BLaER1 treated with 17β-estradiol and CSF1 and Interleukin-3, amounts not matched to agents 10 nM and 100 nM (cell line): Measurements from ENCODE around the gene ZNF627.
"Not testable (repeated sequence)": the region's sequence is repeated elsewhere in the genome, so short reads cannot be mapped to it uniquely, and the experiment has no call there.

ENCODE experiments used
- H3K27ac ChIP-seq, 11 experiments: shearing (Covaris generic); formaldehyde crosslinking; 2 replicates each; pipeline ENCODE4 v1.8.1; 2022
- H3K27me3 ChIP-seq, 11 experiments: shearing (Covaris generic); formaldehyde crosslinking; 2 replicates each; pipeline ENCODE4 v1.8.1; 2022
- H3K36me3 ChIP-seq, 11 experiments: shearing (Covaris generic); formaldehyde crosslinking; 2 replicates each; pipeline ENCODE4 v1.8.1; 2022
- H3K4me1 ChIP-seq, 10 experiments: shearing (Covaris generic); formaldehyde crosslinking; 2 replicates each; pipeline ENCODE4 v1.8.1; 2022
- H3K4me2 ChIP-seq, 11 experiments: shearing (Covaris generic); formaldehyde crosslinking; 2 replicates each; pipeline ENCODE4 v1.8.1; 2022
- H3K4me3 ChIP-seq, 10 experiments: shearing (Covaris generic); formaldehyde crosslinking; 2 replicates each; pipeline ENCODE4 v1.8.1; 2022
- H3K9ac ChIP-seq, 11 experiments: shearing (Covaris generic); formaldehyde crosslinking; 2 replicates each; pipeline ENCODE4 v1.8.1; 2022
- H3K9me3 ChIP-seq, 11 experiments: shearing (Covaris generic); formaldehyde crosslinking; replicated peaks in 1 of 11; 2 replicates each; pipeline ENCODE4 v1.8.1; 2022
- H4K20me1 ChIP-seq, 11 experiments: shearing (Covaris generic); formaldehyde crosslinking; 2 replicates each; pipeline ENCODE4 v1.8.1; 2022
- Cebpa-rat ChIP-seq, 11 experiments: shearing (Covaris generic); IDR thresholded peaks; 2 replicates each; pipeline ENCODE4 v1.8.1; 2022

ZNF627 gene

DNA sequence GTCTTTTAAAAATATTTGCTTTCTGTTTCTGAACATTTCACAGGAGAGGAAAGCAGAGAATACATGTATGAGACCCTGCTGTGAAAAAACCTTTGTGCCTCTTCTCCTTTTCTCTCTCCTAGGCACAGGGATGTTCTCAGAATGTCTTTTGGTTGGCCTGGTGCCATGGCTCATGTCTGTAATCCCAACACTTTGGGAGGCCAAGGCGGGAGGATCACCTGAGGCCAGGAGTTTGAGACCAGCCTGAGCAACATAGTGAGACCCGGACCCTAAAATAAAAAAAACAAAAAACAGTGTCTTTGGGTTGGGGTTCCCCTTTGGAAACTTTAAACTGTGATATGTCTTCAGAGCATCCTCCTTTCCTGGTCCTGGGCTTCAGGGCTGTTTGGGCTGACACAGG lies 1.5 kb downstream of the ZNF627 start:
- peak overlapping the region in 9 of 11 experiments; percentile 95 to 99 (median 97); a peak in 14 of 22 replicates for H3K9ac ChIP-seq
- H3K27ac ChIP-seq = peak overlapping the region in 1 of 11 experiments; percentile 99; a peak in 1 of 22 replicates
- H3K4me2 ChIP-seq = peak overlapping the region; percentile 67 to 96 (median 80)

DNA sequence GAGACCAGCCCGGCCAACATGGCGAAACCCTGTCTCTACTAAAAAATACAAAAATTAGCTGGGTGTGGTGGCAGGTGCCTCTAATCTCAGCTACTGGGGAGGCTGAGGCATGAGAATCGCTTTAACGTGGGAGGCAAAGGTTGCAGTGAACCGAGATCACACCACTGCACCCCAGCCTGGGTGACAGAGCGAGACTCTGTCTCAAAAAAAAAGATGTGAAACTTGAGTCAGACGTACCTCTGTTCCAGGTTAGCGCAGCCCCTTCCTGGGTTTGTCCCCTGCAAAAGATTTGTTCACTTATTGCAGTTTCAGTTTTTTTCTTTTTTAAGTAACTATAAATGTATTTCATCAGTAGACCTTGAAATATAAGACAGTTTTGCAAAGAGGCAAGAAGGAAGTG lies 2.4 kb downstream of the ZNF627 start:
- H3K4me1 ChIP-seq = peaks cover 20 to 34% (median 28%) of the 10 kb centered on the region in 10 experiments
- H3K4me2 ChIP-seq = peak overlapping the region in 10 of 11 experiments; percentile 67 to 96 (median 82); a peak in 13 of 22 replicates
- not testable (repeated sequence) for H3K27me3 ChIP-seq, H3K9ac ChIP-seq, H3K27ac ChIP-seq
- H3K36me3 ChIP-seq = peaks cover 28 to 64% (median 61%) of the 10 kb centered on the region in 11 experiments
- H4K20me1 ChIP-seq = peaks cover 0 to 63% (median 23%) of the 10 kb centered on the region in 11 experiments; a peak in 14 of 22 replicates
- H3K9me3 ChIP-seq = peaks cover 26 to 59% (median 56%) of the 10 kb centered on the region in 11 experiments
- H3K4me3 ChIP-seq = peak overlapping the region in 2 of 10 experiments; percentile 26 to 94; a peak in 1 of 20 replicates

More for the DNA sequence above, 1.5 kb downstream of the ZNF627 start:
- no peaks in the 10 kb centered on the region for H3K27me3 ChIP-seq
- H4K20me1 ChIP-seq = peaks cover 0 to 61% (median 23%) of the 10 kb centered on the region in 11 experiments; a peak in 14 of 22 replicates
- no peak for TF ChIP-seq Cebpa-rat (IDR thresholded peaks at IDR 0.05)
- peaks cover 16 to 50% (median 46%) of the 10 kb centered on the region in 11 experiments for H3K9me3 ChIP-seq
- H3K4me1 ChIP-seq = peaks cover 20 to 38% (median 34%) of the 10 kb centered on the region in 10 experiments
- peak overlapping the region in 8 of 10 experiments; percentile 84 to 99 (median 90); a peak in 14 of 20 replicates for H3K4me3 ChIP-seq
- H3K36me3 ChIP-seq = peaks cover 19 to 55% (median 51%) of the 10 kb centered on the region in 11 experiments

DNA sequence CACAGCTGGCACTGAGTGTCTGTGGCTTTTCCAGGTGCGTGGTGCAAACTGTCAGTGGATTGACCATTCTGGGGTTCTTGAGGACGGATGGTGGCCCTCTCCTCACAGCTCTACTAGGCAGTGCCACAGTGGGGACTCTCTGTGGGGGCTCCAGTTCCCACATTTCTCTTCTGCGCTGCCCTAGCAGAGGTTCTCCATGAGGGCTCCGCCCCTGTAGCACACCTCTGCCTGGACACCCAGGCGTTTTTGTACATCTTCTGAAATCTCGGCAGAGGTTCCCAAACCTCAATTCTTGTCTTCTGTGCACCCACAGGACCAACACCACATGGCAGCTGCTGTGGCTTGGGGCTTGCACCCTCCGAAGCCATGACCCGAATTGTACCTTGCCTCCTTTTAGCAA lies 9.2 kb downstream of the ZNF627 start:
- Histone ChIP-seq H3K27ac (no peak overlapping the region), H3K36me3 (peaks cover 83 to 99% (median 97%) of the 10 kb centered on the region in 11 experiments), H3K9ac (no peak overlapping the region), H3K4me2 (no peak overlapping the region), H3K4me1 (no peaks in the 10 kb centered on the region), H4K20me1 (peaks cover 0 to 47% (median under 1%) of the 10 kb centered on the region in 11 experiments; a peak in 8 of 22 replicates), H3K9me3 (peaks cover 88 to 99% (median 98%) of the 10 kb centered on the region in 11 experiments), H3K27me3 (no peaks in the 10 kb centered on the region), H3K4me3 (peak overlapping the region in 7 of 10 experiments; percentile 17 to 53 (median 33); a peak in 10 of 20 replicates)
- no peak for TF ChIP-seq Cebpa-rat (IDR thresholded peaks at IDR 0.05)

DNA sequence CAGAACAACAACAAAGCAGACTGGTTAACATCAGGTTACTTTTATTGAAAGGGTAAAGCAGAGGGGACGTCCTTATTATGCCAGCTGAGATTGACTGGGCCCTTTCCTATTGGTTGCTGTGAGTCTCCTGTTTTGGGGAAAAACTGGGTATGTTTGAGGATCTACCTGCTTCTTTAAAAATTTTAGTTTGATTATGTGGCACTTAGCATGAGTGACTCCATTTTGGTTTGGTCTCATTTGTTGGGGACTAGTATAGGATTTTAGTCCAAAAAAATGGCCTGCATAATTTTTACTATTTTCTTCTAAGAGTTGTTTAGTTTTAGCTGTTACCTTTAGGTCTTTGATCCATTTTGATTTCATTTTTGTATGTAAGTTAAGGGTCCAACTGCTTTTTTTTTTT lies 14.4 kb downstream of the ZNF627 start:
- no peak overlapping the region for H3K9ac ChIP-seq
- peaks cover 0 to 23% (median 0%) of the 10 kb centered on the region in 11 experiments; a peak in 4 of 22 replicates for H4K20me1 ChIP-seq
- peaks cover 91 to 95% (median 94%) of the 10 kb centered on the region in 11 experiments for H3K9me3 ChIP-seq
- H3K27ac ChIP-seq = no peak overlapping the region
- no peaks in the 10 kb centered on the region for H3K27me3 ChIP-seq
- H3K4me3 ChIP-seq = no peak overlapping the region
- TF ChIP-seq Cebpa-rat (IDR thresholded peaks at IDR 0.05) = no peak
- no peaks in the 10 kb centered on the region for H3K4me1 ChIP-seq
- peaks cover 74 to 93% (median 89%) of the 10 kb centered on the region in 11 experiments for H3K36me3 ChIP-seq
- H3K4me2 ChIP-seq = no peak overlapping the region

DNA sequence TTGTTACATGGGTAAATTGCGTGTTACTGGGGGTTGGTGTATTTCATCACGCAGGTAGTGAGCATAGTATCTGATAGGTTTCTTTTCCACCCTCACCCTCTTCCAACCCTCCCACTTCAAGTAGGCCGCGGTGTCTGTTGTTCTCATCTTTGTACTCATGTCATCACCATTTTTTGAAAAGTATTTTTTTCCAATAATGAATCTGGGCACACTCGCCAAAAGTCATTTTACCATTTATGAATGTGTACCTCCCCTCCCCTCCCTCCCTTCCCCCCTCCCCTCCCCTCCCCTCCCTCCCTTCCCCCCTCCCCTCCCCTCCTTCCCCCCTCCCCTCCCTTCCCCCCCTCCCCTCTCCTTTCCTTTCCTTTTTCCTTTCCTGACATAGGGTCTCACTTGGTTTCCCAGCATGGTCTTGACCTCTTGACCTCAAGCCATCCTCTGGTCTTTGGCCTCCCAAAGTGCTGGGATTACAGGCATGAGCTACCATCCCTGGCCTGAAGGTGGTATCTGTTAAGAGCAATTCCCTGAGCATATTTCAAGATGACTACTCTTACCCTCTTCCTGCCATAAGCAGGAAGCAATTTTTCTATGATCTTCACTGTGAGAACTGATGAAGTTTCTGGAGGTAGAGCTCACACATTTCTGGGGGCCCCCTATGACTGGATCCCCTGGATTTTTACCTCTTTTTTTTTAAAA lies 15.7 kb downstream of the ZNF627 start:
- no peak overlapping the region for H3K27ac ChIP-seq
- peaks cover 0 to 17% (median 0%) of the 10 kb centered on the region in 11 experiments; a peak in 4 of 22 replicates for H4K20me1 ChIP-seq
- H3K4me3 ChIP-seq = no peak overlapping the region
- TF ChIP-seq Cebpa-rat (IDR thresholded peaks at IDR 0.05) = no peak
- H3K4me2 ChIP-seq = no peak overlapping the region
- peaks cover 91 to 95% (median 94%) of the 10 kb centered on the region in 11 experiments for H3K9me3 ChIP-seq
- H3K27me3 ChIP-seq = peaks cover 0 to 5% (median 0%) of the 10 kb centered on the region in 11 experiments; a peak in 2 of 22 replicates
- peaks cover 74 to 93% (median 89%) of the 10 kb centered on the region in 11 experiments for H3K36me3 ChIP-seq
- H3K9ac ChIP-seq = no peak overlapping the region
- H3K4me1 ChIP-seq = no peaks in the 10 kb centered on the region

DNA sequence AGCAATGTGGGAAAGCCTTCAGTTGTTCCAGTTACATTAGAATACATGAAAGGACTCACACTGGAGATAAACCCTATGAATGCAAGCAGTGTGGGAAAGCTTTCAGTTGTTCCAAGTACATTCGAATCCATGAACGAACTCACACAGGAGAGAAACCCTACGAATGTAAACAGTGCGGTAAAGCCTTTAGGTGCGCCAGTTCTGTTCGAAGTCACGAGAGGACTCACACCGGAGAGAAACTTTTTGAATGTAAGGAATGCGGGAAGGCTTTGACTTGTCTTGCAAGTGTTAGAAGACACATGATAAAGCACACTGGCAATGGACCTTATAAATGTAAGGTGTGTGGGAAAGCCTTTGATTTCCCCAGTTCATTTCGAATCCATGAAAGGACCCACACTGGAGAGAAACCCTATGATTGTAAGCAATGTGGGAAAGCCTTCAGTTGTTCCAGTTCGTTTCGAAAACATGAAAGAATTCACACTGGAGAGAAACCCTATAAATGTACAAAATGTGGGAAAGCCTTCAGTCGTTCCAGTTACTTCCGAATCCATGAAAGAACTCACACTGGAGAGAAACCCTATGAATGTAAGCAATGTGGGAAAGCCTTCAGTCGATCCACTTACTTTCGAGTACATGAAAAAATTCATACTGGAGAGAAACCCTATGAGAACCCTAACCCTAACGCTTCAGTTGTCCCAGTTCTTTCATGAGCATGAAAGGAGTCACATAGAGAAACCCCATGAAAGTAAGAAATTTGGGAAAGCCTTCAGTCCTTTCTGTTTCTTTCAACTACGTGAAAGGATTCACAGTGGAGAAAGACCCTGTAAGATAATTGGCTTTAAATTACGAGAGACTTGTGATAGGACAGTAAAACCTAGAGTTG lies 20.1 kb downstream of the ZNF627 start:
- Histone ChIP-seq H3K4me2 (no peak overlapping the region), H3K4me1 (no peaks in the 10 kb centered on the region), H3K36me3 (peaks cover 90 to 94% (median 92%) of the 10 kb centered on the region in 11 experiments), H3K27me3 (peaks cover 0 to 5% (median 0%) of the 10 kb centered on the region in 11 experiments; a peak in 4 of 22 replicates), H3K9ac (no peak overlapping the region), H4K20me1 (peaks cover 0 to 28% (median 2%) of the 10 kb centered on the region in 11 experiments; a peak in 9 of 22 replicates), H3K9me3 (peaks cover 75 to 97% (median 93%) of the 10 kb centered on the region in 11 experiments), H3K4me3 (peak overlapping the region; percentile 12 to 49 (median 34); a peak in 19 of 20 replicates), H3K27ac (no peak overlapping the region)
- TF ChIP-seq Cebpa-rat (IDR thresholded peaks at IDR 0.05) = no peak

DNA sequence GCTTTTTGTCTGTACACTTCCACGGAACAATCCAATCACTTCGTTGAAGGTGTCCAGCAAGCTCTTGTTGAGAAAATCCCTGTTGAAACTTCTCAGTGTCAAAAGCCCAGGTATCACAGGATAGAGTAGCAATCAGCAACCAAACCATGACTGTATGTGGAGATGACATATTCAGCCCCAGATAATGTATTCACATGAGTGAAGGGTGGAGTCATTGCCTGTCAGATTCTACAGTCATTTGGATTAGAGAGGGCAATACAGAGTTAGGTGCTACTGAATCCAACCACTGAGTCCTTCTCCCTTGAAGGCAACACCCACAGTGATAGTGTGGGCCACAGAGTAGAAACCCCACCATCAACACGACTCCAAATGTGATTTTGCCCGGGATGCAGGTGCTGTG lies 23.3 kb downstream of the ZNF627 start:
- Histone ChIP-seq H4K20me1 (peaks cover 0 to 45% (median 8%) of the 10 kb centered on the region in 11 experiments; a peak in 13 of 22 replicates), H3K9ac (no peak overlapping the region), H3K27me3 (peaks cover 15 to 36% (median 30%) of the 10 kb centered on the region in 11 experiments), H3K27ac (no peak overlapping the region), H3K4me3 (no peak overlapping the region), H3K4me1 (peaks cover 5 to 16% (median 14%) of the 10 kb centered on the region in 10 experiments; a peak in 13 of 20 replicates), H3K4me2 (no peak overlapping the region), H3K36me3 (peaks cover 64 to 65% (median 65%) of the 10 kb centered on the region in 11 experiments), H3K9me3 (peaks cover 46 to 68% (median 63%) of the 10 kb centered on the region in 11 experiments)
- TF ChIP-seq Cebpa-rat (IDR thresholded peaks at IDR 0.05) = no peak

DNA sequence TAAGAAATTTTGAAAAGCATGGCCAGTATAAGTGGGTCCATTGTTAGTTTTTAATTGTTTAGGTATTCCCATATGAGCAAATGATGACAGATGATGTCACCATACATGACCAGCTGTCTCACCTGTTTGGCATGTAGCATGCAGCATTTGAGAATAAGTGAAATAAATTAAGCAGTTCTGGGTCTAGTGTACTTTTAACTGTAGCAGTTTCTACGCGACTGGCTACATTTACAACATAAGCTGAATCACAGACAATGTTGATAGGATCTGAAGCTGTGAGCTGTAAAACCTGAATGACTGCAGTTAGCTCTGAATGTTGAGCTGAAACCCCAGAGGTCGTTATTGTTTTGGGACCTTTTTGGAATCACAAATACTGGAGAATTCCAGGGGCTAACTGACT lies 25.1 kb downstream of the ZNF627 start:
- H3K9ac ChIP-seq, H3K27ac ChIP-seq, H3K4me2 ChIP-seq, H3K4me3 ChIP-seq: not testable (repeated sequence)
- Histone ChIP-seq H4K20me1 (peaks cover 0 to 50% (median 8%) of the 10 kb centered on the region in 11 experiments; a peak in 13 of 22 replicates), H3K4me1 (peaks cover 5 to 16% (median 14%) of the 10 kb centered on the region in 10 experiments; a peak in 13 of 20 replicates), H3K36me3 (peaks cover 45 to 47% (median 46%) of the 10 kb centered on the region in 11 experiments), H3K27me3 (peaks cover 16 to 39% (median 33%) of the 10 kb centered on the region in 11 experiments), H3K9me3 (peaks cover 28 to 49% (median 44%) of the 10 kb centered on the region in 11 experiments)
